K562 (cell line): ENCODE results near the gene GDF15. TPM values are rescaled to one million over a fixed set of nuclear protein-coding genes. Genes with fewer than 3 reads are reported as not detected.
A peak's percentile ranks its signal among the peaks of the same experiment; 100 is the strongest.

Source experiments
- CBFA2T3 ChIP-seq: fragments of 450-650 bp; IDR thresholded peaks from 2 replicates; pipeline ENCODE4 v1.6.1; 2017
- CTCFL ChIP-seq: IDR thresholded peaks from 2 replicates; pipeline ENCODE4 v1.6.1; 2011; ENCODE audit warnings: borderline replicate concordance, low read depth, mild to moderate bottlenecking, moderate library complexity, low read length; ENCODE audit not compliant: insufficient read depth, poor library complexity, severe bottlenecking
- E2F5 ChIP-seq: sonication (generic); formaldehyde crosslinking; IDR thresholded peaks from 2 replicates; pipeline ENCODE4 v1.8.0; 2022; ENCODE audit warnings: mild to moderate bottlenecking, missing genetic modification reagents
- EHMT2 ChIP-seq: fragments of 450-650 bp; IDR thresholded peaks from 2 replicates; pipeline ENCODE4 v1.6.1; 2018; ENCODE audit warnings: antibody characterized with exemption
- HEY1 ChIP-seq: fragments of 250-450 bp; sonication (Bioruptor Pico); IDR thresholded peaks from 2 replicates; pipeline ENCODE4 v1.5.0; 2020; ENCODE audit warnings: mild to moderate bottlenecking, moderate library complexity, borderline replicate concordance
- KAT2B ChIP-seq: IDR thresholded peaks from one replicate; pipeline ENCODE4 v1.6.1; 2012; ENCODE audit warnings: low read depth, mild to moderate bottlenecking, control low read depth, inconsistent platforms, low read length, moderate library complexity
- MED1 ChIP-seq: sonication (generic); formaldehyde crosslinking; IDR thresholded peaks from 2 replicates; pipeline ENCODE4 v1.8.1; 2023; ENCODE audit warnings: missing genetic modification reagents, borderline replicate concordance
- polyA plus RNA-seq, 8 experiments: library from polyadenylated mRNA; depleted of rRNA in 4 of 8; stranded (reverse) in 5 of 8; unstranded in 3 of 8; fragments of >200 nt; fragmentation: Nextera tagmentation in 2 of 8; fragmentation: Illumina TruSeq in 1 of 8; extraction: Ambion mirVana in 2 of 8; extraction: Trizol in 1 of 8; gene quantifications; 2 replicates each; pipeline versions ENCODE4 v1.2.1 to v1.2.3, GENCODE V29; 2011 to 2014; ENCODE audit warnings: inconsistent platforms in 1 of 8, missing spikeins in 1 of 8
- total RNA-seq, 7 experiments: library from RNA; depleted of rRNA in 6 of 7; stranded (reverse); fragments of >200 nt in 6 of 7; fragmentation: Illumina TruSeq in 2 of 7; extraction: Trizol in 2 of 7; gene quantifications; 2 replicates each; pipeline versions ENCODE4 v1.2.1 to v1.2.3, GENCODE V29; 2011 to 2021; ENCODE audit warnings: low replicate concordance in 1 of 7
- TF ChIP-seq, protein P1 (sequence below): fragments of 450-650 bp; IDR thresholded peaks from 2 replicates; pipeline ENCODE4 v1.6.1; 2017; ENCODE audit warnings: antibody characterized with exemption, mild to moderate bottlenecking
- TF ChIP-seq, protein P2 (sequence below), 2 experiments: fragments of 200-800 bp in 1 of 2; sonication (Bioruptor generic) in 1 of 2; sonication (generic) in 1 of 2; formaldehyde crosslinking in 1 of 2; IDR thresholded peaks in 1 of 2; conservative IDR thresholded peaks in 1 of 2; 2 replicates each; pipeline versions ENCODE4 v1.5.0 to v1.6.1; 2016 to 2020; ENCODE audit warnings: missing compliant biosample characterization in 1 of 2, missing genetic modification characterization in 1 of 2, missing genetic modification reagents in 1 of 2

GDF15 gene
- total and polyA plus RNA-seq, 9 of the 15 experiments (the other 6 are each of a cell fraction or from before 2014, with no cell fraction given), result 2.3 to 82.4 (median 12.5) TPM

DNA sequence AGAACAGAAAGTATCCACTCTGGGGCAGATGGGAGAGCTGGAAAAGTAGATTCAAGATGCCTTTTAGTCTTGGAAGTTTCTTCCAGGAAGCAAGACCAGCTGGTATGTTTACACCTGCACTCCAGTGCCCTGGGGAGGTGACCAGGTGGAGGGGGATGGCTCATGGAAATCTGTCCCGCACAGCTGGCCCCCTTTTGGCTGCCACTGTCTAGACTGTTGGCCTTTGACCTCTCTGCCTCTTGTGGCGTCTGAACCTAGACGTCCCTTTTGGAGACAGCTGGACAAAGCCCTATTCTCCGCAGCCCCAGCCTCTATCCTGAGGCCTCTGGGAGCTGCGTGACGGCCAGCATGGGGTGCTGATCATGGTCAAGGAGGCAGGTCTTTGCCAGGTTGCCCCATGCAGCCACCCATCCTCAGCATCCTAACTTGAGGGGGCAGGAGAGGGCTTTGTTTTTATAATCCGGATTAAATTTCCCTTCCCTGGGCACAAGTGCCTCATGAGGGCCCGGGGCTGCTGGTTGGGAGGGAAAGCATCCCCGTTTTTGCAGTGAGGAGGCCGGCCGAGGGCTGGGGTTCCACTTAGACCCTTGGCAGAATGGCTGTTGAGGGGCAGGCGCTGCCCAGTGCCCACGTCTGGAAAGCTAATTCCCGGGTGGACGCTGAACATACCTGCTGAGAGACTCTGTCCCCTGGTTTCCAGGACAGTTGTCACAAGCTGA lies 17.3 kb upstream of the GDF15 start (continued):
- TF ChIP-seq, protein P1, sequence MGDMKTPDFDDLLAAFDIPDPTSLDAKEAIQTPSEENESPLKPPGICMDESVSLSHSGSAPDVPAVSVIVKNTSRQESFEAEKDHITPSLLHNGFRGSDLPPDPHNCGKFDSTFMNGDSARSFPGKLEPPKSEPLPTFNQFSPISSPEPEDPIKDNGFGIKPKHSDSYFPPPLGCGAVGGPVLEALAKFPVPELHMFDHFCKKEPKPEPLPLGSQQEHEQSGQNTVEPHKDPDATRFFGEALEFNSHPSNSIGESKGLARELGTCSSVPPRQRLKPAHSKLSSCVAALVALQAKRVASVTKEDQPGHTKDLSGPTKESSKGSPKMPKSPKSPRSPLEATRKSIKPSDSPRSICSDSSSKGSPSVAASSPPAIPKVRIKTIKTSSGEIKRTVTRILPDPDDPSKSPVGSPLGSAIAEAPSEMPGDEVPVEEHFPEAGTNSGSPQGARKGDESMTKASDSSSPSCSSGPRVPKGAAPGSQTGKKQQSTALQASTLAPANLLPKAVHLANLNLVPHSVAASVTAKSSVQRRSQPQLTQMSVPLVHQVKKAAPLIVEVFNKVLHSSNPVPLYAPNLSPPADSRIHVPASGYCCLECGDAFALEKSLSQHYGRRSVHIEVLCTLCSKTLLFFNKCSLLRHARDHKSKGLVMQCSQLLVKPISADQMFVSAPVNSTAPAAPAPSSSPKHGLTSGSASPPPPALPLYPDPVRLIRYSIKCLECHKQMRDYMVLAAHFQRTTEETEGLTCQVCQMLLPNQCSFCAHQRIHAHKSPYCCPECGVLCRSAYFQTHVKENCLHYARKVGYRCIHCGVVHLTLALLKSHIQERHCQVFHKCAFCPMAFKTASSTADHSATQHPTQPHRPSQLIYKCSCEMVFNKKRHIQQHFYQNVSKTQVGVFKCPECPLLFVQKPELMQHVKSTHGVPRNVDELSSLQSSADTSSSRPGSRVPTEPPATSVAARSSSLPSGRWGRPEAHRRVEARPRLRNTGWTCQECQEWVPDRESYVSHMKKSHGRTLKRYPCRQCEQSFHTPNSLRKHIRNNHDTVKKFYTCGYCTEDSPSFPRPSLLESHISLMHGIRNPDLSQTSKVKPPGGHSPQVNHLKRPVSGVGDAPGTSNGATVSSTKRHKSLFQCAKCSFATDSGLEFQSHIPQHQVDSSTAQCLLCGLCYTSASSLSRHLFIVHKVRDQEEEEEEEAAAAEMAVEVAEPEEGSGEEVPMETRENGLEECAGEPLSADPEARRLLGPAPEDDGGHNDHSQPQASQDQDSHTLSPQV, result 0 out of 2 replicates have a peak, but pooled peaks have one; percentile 24
- TF ChIP-seq E2F5 (CRISPR knock-in tag), result no peak
- no peak for TF ChIP-seq CTCFL
- TF ChIP-seq MED1, result no peak
- TF ChIP-seq HEY1 (CRISPR knock-in tag), result no peak
- TF ChIP-seq, protein P2, sequence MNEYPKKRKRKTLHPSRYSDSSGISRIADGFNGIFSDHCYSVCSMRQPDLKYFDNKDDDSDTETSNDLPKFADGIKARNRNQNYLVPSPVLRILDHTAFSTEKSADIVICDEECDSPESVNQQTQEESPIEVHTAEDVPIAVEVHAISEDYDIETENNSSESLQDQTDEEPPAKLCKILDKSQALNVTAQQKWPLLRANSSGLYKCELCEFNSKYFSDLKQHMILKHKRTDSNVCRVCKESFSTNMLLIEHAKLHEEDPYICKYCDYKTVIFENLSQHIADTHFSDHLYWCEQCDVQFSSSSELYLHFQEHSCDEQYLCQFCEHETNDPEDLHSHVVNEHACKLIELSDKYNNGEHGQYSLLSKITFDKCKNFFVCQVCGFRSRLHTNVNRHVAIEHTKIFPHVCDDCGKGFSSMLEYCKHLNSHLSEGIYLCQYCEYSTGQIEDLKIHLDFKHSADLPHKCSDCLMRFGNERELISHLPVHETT (CRISPR knock-in tag; conservative IDR thresholded peaks at IDR 0.05 in 1 of 2, IDR thresholded peaks at IDR 0.05 in 1 of 2), result no peak
- no peak for TF ChIP-seq EHMT2
- no peak for TF ChIP-seq KAT2B
- peak; percentile 57 for TF ChIP-seq CBFA2T3
